Esophagus squamous epithelium (tissue), 5 donors: ENCODE results near the gene ZNRF3. TPM values are rescaled to one million over a fixed set of nuclear protein-coding genes. Genes with fewer than 3 reads are reported as not detected.

ENCODE experiments used
- DNase-seq: peaks from one replicate; lab custom pipeline; 2025; lab: John Stamatoyannopoulos, UW
- H3K27ac ChIP-seq, 4 donors: fragments of 200-600 bp; sonication (generic); one replicate each; pipeline ENCODE4 v1.5.1; 2016 to 2019; ENCODE audit warnings: mild to moderate bottlenecking in 1 of 4
- H3K27me3 ChIP-seq, 4 donors: fragments of 200-600 bp; sonication (generic); 1 replicate in 3 of 4; 2 replicates in 1 of 4; pipeline versions ENCODE4 v1.5.1 to v1.6.0; 2017 to 2021; ENCODE audit warnings: antibody characterized with exemption in 1 of 4
- H3K36me3 ChIP-seq, 3 donors: fragments of 200-600 bp; sonication (generic); one replicate each; pipeline ENCODE4 v1.5.1; 2016 to 2019
- H3K4me1 ChIP-seq, 3 donors: fragments of 200-600 bp; sonication (generic); one replicate each; pipeline ENCODE4 v1.5.1; 2017 to 2019
- H3K4me3 ChIP-seq, 4 donors: fragments of 200-600 bp; sonication (generic); 1 replicate in 3 of 4; 2 replicates in 1 of 4; pipeline ENCODE4 v1.5.1; 2016 to 2019; ENCODE audit warnings: mild to moderate bottlenecking in 2 of 4, moderate library complexity in 1 of 4
- H3K9me3 ChIP-seq, 3 donors: fragments of 200-600 bp; sonication (generic); one replicate each; pipeline ENCODE4 v1.5.1; 2016 to 2019
- CTCF ChIP-seq, 6 experiments: fragments of 450-650 bp in 4 of 6; fragments of 200-600 bp in 2 of 6; sonication (generic) in 2 of 6; IDR thresholded peaks; one replicate each; pipeline ENCODE4 v1.5.1; 2016 to 2019; ENCODE audit warnings: antibody characterized with exemption in 6 of 6, mild to moderate bottlenecking in 4 of 6, moderate library complexity in 4 of 6
- POLR2A ChIP-seq, 4 donors: fragments of 450-650 bp; IDR thresholded peaks; one replicate each; pipeline ENCODE4 v1.6.1; 2017; ENCODE audit warnings: antibody characterized with exemption in 4 of 4, mild to moderate bottlenecking in 4 of 4, moderate library complexity in 3 of 4
- WGBS, 2 donors: methylation state at CpG; one replicate each; pipeline ENCODE4 v1.1.5; 2018; 5-methylcytosine and 5-hydroxymethylcytosine counted together
- intact Hi-C: fragments of 100-400 bp; cut with DNase I; formaldehyde crosslinking; loops from one replicate; pipeline ENCODE4 v1.15.0; 2022
- total RNA-seq, 4 donors: library from RNA; depleted of rRNA; stranded (reverse); fragments of >200 nt; gene quantifications; one replicate each; pipeline ENCODE4 v1.1.0, GENCODE V29; 2016
- donor health status: DM: yes; HTN: yes; CAD: no.

Gene ZNRF3
- total RNA-seq, 4 donors from 2014 or later: 6.6 to 10.9 (median 7.2) TPM

- TF ChIP-seq CTCF (IDR thresholded peaks at IDR 0.05): no peak
- TF ChIP-seq POLR2A (IDR thresholded peaks at IDR 0.05): no peak
- no peak for DNase-seq
- intact Hi-C loops: no loop called here
- WGBS, 2 donors: 0% methylated on average over 9 to 21 of the region's 53 CpGs
- Histone ChIP-seq H3K4me1 (peaks cover 30 to 80% (median 30%) of the 10 kb centered on the region in 3 donors), H3K27me3 (peaks cover 0 to 5% (median 0%) of the 10 kb centered on the region in 4 donors), H3K4me3 (peak overlapping the region; percentile 61 to 92 (median 83)), H3K27ac (peak overlapping the region; percentile 89 to 97 (median 92)), H3K9me3 (no peaks in the 10 kb centered on the region), H3K36me3 (no peaks in the 10 kb centered on the region)
Measured at GRCh38 chr22:29073618-29074275, 190.4 kb downstream of the ZNRF3 start.

- no peak for DNase-seq
- intact Hi-C loops: no loop called here
- peak overlapping the region; percentile 61 to 92 (median 83) for H3K4me3 ChIP-seq
- peak overlapping the region; percentile 89 to 97 (median 92) for H3K27ac ChIP-seq
- H3K36me3 ChIP-seq: no peaks in the 10 kb centered on the region
- WGBS, 2 donors: 23 to 37% methylated on average over 8 of the region's 10 CpGs
- H3K27me3 ChIP-seq: peaks cover 0 to 5% (median 0%) of the 10 kb centered on the region in 4 donors
- TF ChIP-seq POLR2A (IDR thresholded peaks at IDR 0.05) (no peak), CTCF (IDR thresholded peaks at IDR 0.05) (no peak)
- peaks cover 34 to 85% (median 34%) of the 10 kb centered on the region in 3 donors for H3K4me1 ChIP-seq
- H3K9me3 ChIP-seq: no peaks in the 10 kb centered on the region
Measured at GRCh38 chr22:29074276-29074772, 191.0 kb downstream of the ZNRF3 start.

GRCh38 chr22:29078036-29078868 lies 194.9 kb downstream of the ZNRF3 start:
- intact Hi-C loops: no loop called here
- WGBS, 2 donors: 77% methylated on average over 6 of the region's 6 CpGs
- DNase-seq: no peak
- H3K27ac ChIP-seq: peak overlapping the region in 3 of 4 donors; percentile 39 to 64 (median 43)
- H3K4me1 ChIP-seq: peaks cover 21 to 90% (median 23%) of the 10 kb centered on the region in 3 donors
- H3K27me3 ChIP-seq: peaks cover 0 to 5% (median 0%) of the 10 kb centered on the region in 4 donors
- H3K4me3 ChIP-seq: no peak overlapping the region
- no peaks in the 10 kb centered on the region for H3K9me3 ChIP-seq
- H3K36me3 ChIP-seq: no peaks in the 10 kb centered on the region
- TF ChIP-seq CTCF (IDR thresholded peaks at IDR 0.05): no peak

- Histone ChIP-seq H3K9me3 (no peaks in the 10 kb centered on the region), H3K36me3 (no peaks in the 10 kb centered on the region), H3K4me1 (peaks cover 20 to 89% (median 23%) of the 10 kb centered on the region in 3 donors), H3K4me3 (no peak overlapping the region), H3K27ac (peak overlapping the region in 3 of 4 donors; percentile 39 to 64 (median 43)), H3K27me3 (no peaks in the 10 kb centered on the region)
- TF ChIP-seq POLR2A (IDR thresholded peaks at IDR 0.05) (no peak), CTCF (IDR thresholded peaks at IDR 0.05) (no peak)
- DNase-seq: no peak
- WGBS, 2 donors: 74 to 79% methylated on average over 6 of the region's 6 CpGs
- intact Hi-C loops: no loop called here
Measured at GRCh38 chr22:29078869-29079207, 195.5 kb downstream of the ZNRF3 start.
